H1 (cell line): ENCODE results near the gene ZNF609. TPM values are rescaled to one million over a fixed set of nuclear protein-coding genes. Genes with fewer than 3 reads are reported as not detected.

Experiments
- CTCF ChIA-PET: fragments of 300-600 bp; sonication (Branson Sonifier 250); formaldehyde crosslinking; loops from one replicate; lab custom pipeline; 2021; ENCODE audit not compliant: partially characterized antibody; lab: Charles Lee
- POLR2A ChIA-PET: fragments of 300-600 bp; sonication (Branson Sonifier 250); formaldehyde crosslinking; loops from one replicate; lab custom pipeline; 2021; ENCODE audit warnings: inconsistent platforms; ENCODE audit not compliant: partially characterized antibody; lab: Charles Lee
- DNase-seq, 2 experiments: peaks; one replicate each; pipeline versions ENCODE4 v3.0.0 to v3.0.0-alpha.2; 2010 to 2022; ENCODE audit warnings: low spot score in 2 of 2, low read depth in 1 of 2, mixed read lengths in 1 of 2
- FAIRE-seq: peaks from 2 replicates; lab custom pipeline; 2011; peaks lifted over from hg19 to GRCh38; lab: Jason Lieb, UNC
- H2AFZ ChIP-seq: 2 replicates; pipeline ENCODE4 v1.8.1; 2012; ENCODE audit warnings: low read length, inconsistent platforms
- H2AK5ac ChIP-seq: 2 replicates; pipeline ENCODE4 v1.6.1; 2013; ENCODE audit warnings: low read depth, low read length
- H2BK120ac ChIP-seq: replicated peaks from 2 replicates; pipeline ENCODE3; 2013; ENCODE audit warnings: low read depth, low read length, inconsistent platforms
- H2BK12ac ChIP-seq: 2 replicates; pipeline ENCODE4 v1.6.1; 2013; ENCODE audit warnings: low read depth, low read length
- H2BK15ac ChIP-seq: 2 replicates; pipeline ENCODE4 v1.6.1; 2013; ENCODE audit warnings: low read length
- H2BK20ac ChIP-seq: 2 replicates; pipeline ENCODE4 v1.6.1; 2013; ENCODE audit warnings: low read length
- H2BK5ac ChIP-seq: 2 replicates; pipeline ENCODE4 v1.6.1; 2013; ENCODE audit warnings: low read depth, low read length
- H3K14ac ChIP-seq: 2 replicates; pipeline ENCODE4 v1.6.1; 2013; ENCODE audit warnings: inconsistent platforms; ENCODE audit not compliant: insufficient read length
- H3K18ac ChIP-seq: 2 replicates; pipeline ENCODE4 v1.6.1; 2013; ENCODE audit warnings: low read length; ENCODE audit errors: extremely low read depth
- H3K23ac ChIP-seq: 2 replicates; pipeline ENCODE4 v1.6.1; 2013; ENCODE audit warnings: inconsistent platforms; ENCODE audit not compliant: insufficient read length
- H3K23me2 ChIP-seq: 2 replicates; pipeline ENCODE4 v1.6.1; 2013; ENCODE audit warnings: low read depth, low read length
- H3K27ac ChIP-seq: 2 replicates; pipeline ENCODE4 v1.6.1; 2011; ENCODE audit warnings: low read depth, low read length, inconsistent platforms
- H3K27me3 ChIP-seq, 4 experiments: replicated peaks in 1 of 4; 1 replicate in 1 of 4; 2 replicates in 3 of 4; pipeline versions ENCODE4 v1.6.1 to v1.8.1; 2011 to 2013; ENCODE audit warnings: low read length in 3 of 4, mild to moderate bottlenecking in 3 of 4, inconsistent platforms in 2 of 4, mixed read lengths in 2 of 4, moderate library complexity in 1 of 4; ENCODE audit not compliant: control insufficient read depth in 3 of 4, insufficient read depth in 3 of 4; ENCODE audit errors: extremely low read depth in 1 of 4
- H3K36me3 ChIP-seq, 4 experiments: 2 replicates each; pipeline versions ENCODE4 v1.6.1 to v1.8.1; 2011 to 2013; ENCODE audit warnings: mild to moderate bottlenecking in 4 of 4, low read length in 3 of 4, moderate library complexity in 2 of 4, control low read depth in 1 of 4, inconsistent platforms in 1 of 4; ENCODE audit not compliant: insufficient read depth in 4 of 4, control insufficient read depth in 2 of 4
- H3K4ac ChIP-seq: replicated peaks from 2 replicates; pipeline ENCODE3; 2013; ENCODE audit warnings: low read length, low read depth, mixed read lengths, inconsistent platforms; ENCODE audit not compliant: insufficient read length
- H3K4me1 ChIP-seq, 4 experiments: replicated peaks in 1 of 4; 1 replicate in 1 of 4; 2 replicates in 3 of 4; pipeline versions ENCODE4 v1.6.1 to v1.8.1; 2011 to 2013; ENCODE audit warnings: low read length in 3 of 4, inconsistent platforms in 2 of 4, mixed read lengths in 1 of 4; ENCODE audit not compliant: insufficient read depth in 4 of 4, control insufficient read depth in 3 of 4
- H3K4me2 ChIP-seq, 2 experiments: 2 replicates each; pipeline versions ENCODE4 v1.6.1 to v1.8.1; 2011 to 2013; ENCODE audit warnings: low read depth in 2 of 2, low read length in 2 of 2, control low read depth in 1 of 2, inconsistent platforms in 1 of 2, mild to moderate bottlenecking in 1 of 2; ENCODE audit not compliant: insufficient read depth in 1 of 2
- H3K4me3 ChIP-seq, 4 experiments: fragments of 200-600, 300-600 bp in 1 of 4; sonication (generic), shearing (Covaris generic), sonication (Bioruptor Twin) in 1 of 4; 2 replicates each; pipeline versions ENCODE4 v1.5.1 to v1.8.1; 2011 to 2016; ENCODE audit warnings: low read length in 4 of 4, low read depth in 3 of 4, control low read depth in 2 of 4, inconsistent platforms in 2 of 4, mild to moderate bottlenecking in 2 of 4, mixed read lengths in 1 of 4, moderate library complexity in 1 of 4; ENCODE audit not compliant: insufficient read depth in 2 of 4; ENCODE audit errors: extremely low read depth in 1 of 4
- H3K56ac ChIP-seq: replicated peaks from 2 replicates; pipeline ENCODE3; 2013; ENCODE audit warnings: low read depth, mild to moderate bottlenecking, mixed read lengths, low read length, inconsistent platforms; ENCODE audit not compliant: insufficient read length
- H3K79me1 ChIP-seq: 2 replicates; pipeline ENCODE4 v1.6.1; 2013; ENCODE audit warnings: low read depth, low read length, control low read depth
- H3K79me2 ChIP-seq, 2 experiments: 2 replicates each; pipeline versions ENCODE4 v1.6.1 to v1.8.1; 2012 to 2013; ENCODE audit warnings: low read length in 2 of 2, mild to moderate bottlenecking in 2 of 2, inconsistent platforms in 1 of 2; ENCODE audit not compliant: insufficient read depth in 2 of 2, control insufficient read depth in 1 of 2
- H3K9ac ChIP-seq, 4 experiments: replicated peaks in 1 of 4; 1 replicate in 1 of 4; 2 replicates in 3 of 4; pipeline versions ENCODE4 v1.6.1 to v1.8.1; 2011 to 2013; ENCODE audit warnings: low read depth in 3 of 4, low read length in 3 of 4, control low read depth in 2 of 4, mild to moderate bottlenecking in 2 of 4, moderate library complexity in 2 of 4, inconsistent platforms in 1 of 4; ENCODE audit errors: extremely low read depth in 1 of 4
- H3K9me3 ChIP-seq, 2 experiments: 2 replicates each; pipeline versions ENCODE4 v1.6.1 to v1.8.1; 2012 to 2013; ENCODE audit warnings: mild to moderate bottlenecking in 2 of 2, moderate library complexity in 2 of 2, control low read depth in 1 of 2, inconsistent platforms in 1 of 2, low read depth in 1 of 2, low read length in 1 of 2, mixed read lengths in 1 of 2; ENCODE audit not compliant: insufficient read depth in 2 of 2
- H4K20me1 ChIP-seq, 2 experiments: replicated peaks in 1 of 2; 2 replicates each; pipeline versions ENCODE3 to v1.8.1; 2011 to 2013; ENCODE audit warnings: inconsistent platforms in 2 of 2, low read length in 2 of 2, mild to moderate bottlenecking in 1 of 2; ENCODE audit not compliant: insufficient read depth in 2 of 2, control insufficient read depth in 1 of 2
- H4K5ac ChIP-seq: 2 replicates; pipeline ENCODE4 v1.6.1; 2013; ENCODE audit warnings: low read length, low read depth, mixed read lengths, inconsistent platforms; ENCODE audit not compliant: insufficient read length
- H4K8ac ChIP-seq: 2 replicates; pipeline ENCODE4 v1.8.0; 2013; ENCODE audit warnings: mild to moderate bottlenecking, moderate library complexity, low read length, inconsistent platforms; ENCODE audit not compliant: insufficient read depth; ENCODE audit errors: extremely low read depth
- H4K91ac ChIP-seq: replicated peaks from 2 replicates; pipeline ENCODE3; 2013; ENCODE audit warnings: low read length, mixed read lengths, inconsistent platforms; ENCODE audit not compliant: insufficient read length
- EP300 ChIP-seq, 2 experiments: IDR thresholded peaks; 1 replicate in 1 of 2; 2 replicates in 1 of 2; pipeline ENCODE4 v1.6.1; 2011 to 2012; ENCODE audit warnings: low read depth in 2 of 2, low read length in 2 of 2, mild to moderate bottlenecking in 2 of 2, borderline replicate concordance in 1 of 2, inconsistent platforms in 1 of 2, moderate library complexity in 1 of 2
- POLR2A ChIP-seq, 2 experiments: IDR thresholded peaks; 1 replicate in 1 of 2; 2 replicates in 1 of 2; pipeline ENCODE4 v1.6.1; 2011; ENCODE audit warnings: low read depth in 2 of 2, low read length in 2 of 2, mild to moderate bottlenecking in 2 of 2; ENCODE audit errors: control extremely low read depth in 1 of 2
- SP1 ChIP-seq: IDR thresholded peaks from 2 replicates; pipeline ENCODE4 v1.6.1; 2011; ENCODE audit warnings: low read depth, low read length
- WGBS, 2 experiments: shearing (Covaris generic) in 1 of 2; methylation state at CpG; one replicate each; pipeline versions ENCODE4 v1.1.6 to v1.1.7; 2013 to 2015; ENCODE audit warnings: low lambda C conversion rate in 2 of 2, mixed read lengths in 2 of 2, inconsistent platforms in 1 of 2, low coverage in 1 of 2, missing lambda C conversion rate in 1 of 2; ENCODE audit not compliant: insufficient replicate concordance in 2 of 2, insufficient coverage in 1 of 2, insufficient read length in 1 of 2; ENCODE audit errors: extremely low coverage in 1 of 2, missing lambda C conversion rate in 1 of 2; 5-methylcytosine and 5-hydroxymethylcytosine counted together
- polyA plus RNA-seq, 7 experiments: library from polyadenylated mRNA; depleted of rRNA in 3 of 7; stranded (reverse) in 5 of 7; unstranded in 2 of 7; fragments of >200 nt in 5 of 7; fragments of 200-250 nt in 2 of 7; gene quantifications; 1 replicate in 5 of 7; 2 replicates in 1 of 7; 4 replicates in 1 of 7; pipeline versions ENCODE4 v1.2.1 to v1.2.3, GENCODE V29; 2011 to 2013; ENCODE audit warnings: missing spikeins in 2 of 7, mixed read lengths in 2 of 7
- total RNA-seq: library from RNA; stranded (reverse); fragmentation: NEBNext Ultra II Directional; extraction: Animal tissue kit (Norgen Biotek cat#: 25700); gene quantifications from 2 replicates; pipeline ENCODE4 v1.2.1, GENCODE V29; 2021
- TF ChIP-seq, protein P1 (sequence below): IDR thresholded peaks from 2 replicates; pipeline ENCODE4 v1.6.1; 2011; ENCODE audit warnings: low read length, improper control_type of control experiment

The ZNF609 gene
- total and polyA plus RNA-seq, 2 of the 8 experiments (the other 6 are each of a cell fraction or from before 2014, with no cell fraction given): 15.5 to 47.8 TPM

DNA sequence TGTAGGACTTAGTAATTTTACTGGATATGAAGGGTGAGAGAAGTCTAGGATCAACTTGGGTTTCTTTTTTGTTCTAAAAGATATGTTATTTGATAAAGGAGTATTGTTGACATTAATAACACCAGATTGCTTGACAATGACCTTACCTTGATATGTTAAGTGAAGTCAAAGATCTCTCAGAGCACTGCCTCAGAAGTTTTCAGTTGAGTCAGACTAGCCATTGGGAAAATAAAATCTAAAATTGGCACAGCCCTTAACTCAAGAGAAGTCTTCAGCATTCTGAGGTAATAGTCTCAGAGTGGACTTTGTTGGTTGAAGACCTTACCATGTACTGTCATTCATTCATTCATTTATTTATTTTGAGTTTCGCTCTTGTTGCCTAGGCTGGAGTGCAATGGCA lies 22.4 kb upstream of the ZNF609 start:
- Histone ChIP-seq H2BK120ac (no peak overlapping the region), H3K4me1 (no peaks in the 10 kb centered on the region), H3K4me2 (no peak overlapping the region), H3K23me2 (no peaks in the 10 kb centered on the region), H3K18ac (no peak overlapping the region), H2BK5ac (no peak overlapping the region), H4K8ac (no peak overlapping the region), H2BK15ac (no peak overlapping the region), H3K79me1 (no peaks in the 10 kb centered on the region), H2BK12ac (no peak overlapping the region), H3K9ac (no peak overlapping the region), H3K14ac (no peak overlapping the region), H3K27ac (no peak overlapping the region), H3K4me3 (no peak overlapping the region), H4K5ac (no peak overlapping the region), H3K79me2 (no peaks in the 10 kb centered on the region), H3K27me3 (no peaks in the 10 kb centered on the region), H3K4ac (no peak overlapping the region), H2AK5ac (no peak overlapping the region), H3K23ac (no peak overlapping the region), H3K9me3 (no peaks in the 10 kb centered on the region), H4K20me1 (no peaks in the 10 kb centered on the region), H4K91ac (no peak overlapping the region), H3K36me3 (no peaks in the 10 kb centered on the region), H3K56ac (no peak overlapping the region), H2AFZ (no peak overlapping the region), H2BK20ac (no peak overlapping the region)
- DNase-seq (no peak), FAIRE-seq (no peak)
- TF ChIP-seq SP1 (no peak), POLR2A (IDR thresholded peaks at IDR 0.05; ENCODE audit: control extremely low read depth in 1 of 2, low read depth in 2 of 2, low read length in 2 of 2) (no peak), EP300 (IDR thresholded peaks at IDR 0.05; ENCODE audit: borderline replicate concordance in 1 of 2, low read depth in 2 of 2, low read length in 2 of 2) (no peak)
- TF ChIP-seq, protein P1, sequence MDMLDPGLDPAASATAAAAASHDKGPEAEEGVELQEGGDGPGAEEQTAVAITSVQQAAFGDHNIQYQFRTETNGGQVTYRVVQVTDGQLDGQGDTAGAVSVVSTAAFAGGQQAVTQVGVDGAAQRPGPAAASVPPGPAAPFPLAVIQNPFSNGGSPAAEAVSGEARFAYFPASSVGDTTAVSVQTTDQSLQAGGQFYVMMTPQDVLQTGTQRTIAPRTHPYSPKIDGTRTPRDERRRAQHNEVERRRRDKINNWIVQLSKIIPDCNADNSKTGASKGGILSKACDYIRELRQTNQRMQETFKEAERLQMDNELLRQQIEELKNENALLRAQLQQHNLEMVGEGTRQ: no peak
- POLR2A ChIA-PET: no interaction called here
- 95% methylated on average over 1 of the region's 1 CpG; no CpG with 5 or more reads in 1 of the 2 experiments for WGBS, 2 experiments
- CTCF ChIA-PET: no interaction called here
